Panc1 (cell line): ENCODE measurements around the gene GALNT16. TPM values are rescaled to one million over a fixed set of nuclear protein-coding genes. Genes with fewer than 3 reads are reported as not detected.
A peak's percentile ranks its signal among the peaks of the same experiment; 100 is the strongest.

Source experiments
- ATAC-seq: fragments of 200-7000 bp; cut with Tn5 transposase; 2 replicates; pipeline ENCODE4 v1.9.1; 2020; ENCODE audit warnings: mild to moderate bottlenecking, moderate library complexity
- BruUV-seq: library from RNA; stranded (reverse); fragments of 400-500 nt; replicated peaks from 2 replicates; lab custom pipeline; 2021; lab: Mats Ljungman, UMichigan
- CTCF ChIA-PET: fragments of 300-600 bp; sonication (Branson Sonifier 250); formaldehyde crosslinking; loops from one replicate; lab custom pipeline; 2022; ENCODE audit warnings: antibody characterized with exemption; lab: Charles Lee
- POLR2A ChIA-PET: fragments of 300-600 bp; sonication (Branson Sonifier 250); formaldehyde crosslinking; loops from one replicate; lab custom pipeline; 2022; ENCODE audit warnings: antibody characterized with exemption; lab: Charles Lee
- DNase-seq: peaks from one replicate; pipeline ENCODE4 v3.0.0-alpha.2; 2010; ENCODE audit warnings: low read depth, low spot score
- H3K27ac ChIP-seq: 2 replicates; pipeline ENCODE4 v1.5.1; 2011; ENCODE audit warnings: mild to moderate bottlenecking, low read length, inconsistent platforms
- H3K27me3 ChIP-seq: fragments of 200-500 bp; sonication (Bioruptor generic); 2 replicates; pipeline ENCODE4 v1.6.0; 2014; ENCODE audit warnings: low read length, inconsistent platforms; ENCODE audit not compliant: control insufficient read depth, insufficient read depth
- H3K36me3 ChIP-seq: fragments of 200-500 bp; sonication (Bioruptor generic); 2 replicates; pipeline ENCODE4 v1.5.1; 2014; ENCODE audit warnings: inconsistent platforms, mild to moderate bottlenecking, low read length, moderate library complexity; ENCODE audit not compliant: control insufficient read depth, insufficient read depth
- H3K4me1 ChIP-seq: 2 replicates; pipeline ENCODE4 v1.5.1; 2011; ENCODE audit warnings: inconsistent platforms, mild to moderate bottlenecking, low read length, moderate library complexity; ENCODE audit not compliant: control insufficient read depth, insufficient read depth
- H3K4me3 ChIP-seq, 2 experiments: 2 replicates each; pipeline ENCODE4 v1.5.1; 2011 to 2012; ENCODE audit warnings: low read depth in 2 of 2, low read length in 2 of 2, mild to moderate bottlenecking in 2 of 2, inconsistent platforms in 1 of 2, moderate library complexity in 1 of 2
- H3K9me3 ChIP-seq: fragments of 200-500 bp; sonication (Bioruptor generic); 2 replicates; pipeline ENCODE4 v1.5.1; 2014; ENCODE audit warnings: low read depth, mild to moderate bottlenecking, inconsistent platforms, low read length, moderate library complexity; ENCODE audit not compliant: control insufficient read depth, insufficient read depth
- CTCF ChIP-seq: fragments of 450-650 bp; IDR thresholded peaks from 2 replicates; pipeline ENCODE4 v1.5.1; 2017; ENCODE audit warnings: mild to moderate bottlenecking
- POLR2AphosphoS5 ChIP-seq: IDR thresholded peaks from 2 replicates; pipeline ENCODE4 v1.6.1; 2012; ENCODE audit warnings: mild to moderate bottlenecking, low read depth, low read length, moderate library complexity
- REST ChIP-seq, 2 experiments: IDR thresholded peaks; 2 replicates each; pipeline ENCODE4 v1.6.1; 2011 to 2012; ENCODE audit warnings: low read depth in 2 of 2, control low read depth in 1 of 2, low read length in 1 of 2, mild to moderate bottlenecking in 1 of 2, moderate library complexity in 1 of 2; ENCODE audit not compliant: insufficient read depth in 1 of 2
- SIN3A ChIP-seq: IDR thresholded peaks from 2 replicates; pipeline ENCODE4 v1.6.1; 2012; ENCODE audit warnings: low read depth, mild to moderate bottlenecking, low read length, moderate library complexity, borderline replicate concordance; ENCODE audit not compliant: insufficient read depth
- TCF7L2 ChIP-seq: IDR thresholded peaks from 2 replicates; pipeline ENCODE4 v1.6.1; 2011; ENCODE audit warnings: mild to moderate bottlenecking, low read depth, low read length, inconsistent platforms
- in situ Hi-C: cut with HindIII; loops from 2 replicates; pipeline ENCODE4 v1.10.0; 2016; ENCODE audit warnings: low sequenced_read_pairs, low pct_unique_long_range_greater_than_20kb
- intact Hi-C: fragments of 100-400 bp; cut with micrococcal nuclease; formaldehyde crosslinking; loops from one replicate; pipeline ENCODE4 v1.10.0; 2022; ENCODE audit not compliant: unreplicated experiment
- total RNA-seq: library from RNA; stranded (reverse); gene quantifications from one replicate; pipeline ENCODE4 v1.2.1, GENCODE V29; 2021; ENCODE audit not compliant: unreplicated experiment

The GALNT16 gene
- total RNA-seq, 1 experiment from 2014 or later, result 0.72 TPM

- DNase-seq (no peak), ATAC-seq (no peak)
- CTCF ChIA-PET, result no interaction called here
- peak overlapping the region; percentile 82 to 98 for H3K4me3 ChIP-seq
- peak overlapping the region; percentile 96 for H3K27ac ChIP-seq
- no peaks in the 10 kb centered on the region for H3K27me3 ChIP-seq
- POLR2A ChIA-PET, result no interaction called here
- intact Hi-C loops, result no loop called here
- H3K9me3 ChIP-seq, result no peaks in the 10 kb centered on the region
- no peak for TF ChIP-seq SIN3A
- no peak for TF ChIP-seq POLR2AphosphoS5
- TF ChIP-seq CTCF, result no peak
- no peak for TF ChIP-seq REST (IDR thresholded peaks at IDR 0.05; ENCODE audit: insufficient read depth in 1 of 2, low read depth in 2 of 2, low read length in 1 of 2)
- TF ChIP-seq TCF7L2, result no peak
- in situ Hi-C loops, result no loop called here
- H3K4me1 ChIP-seq, result peaks cover 20% of the 10 kb centered on the region
- peaks cover 26% of the 10 kb centered on the region for H3K36me3 ChIP-seq
- BruUV-seq, result no TSS peak
Measured at GRCh38 chr14:69399750-69400149, 139.8 kb downstream of the GALNT16 start.

- no peaks in the 10 kb centered on the region for H3K9me3 ChIP-seq
- CTCF ChIA-PET, result interaction anchor here (0.6 kb wide), 1 partner anchor 194 kb away, joined by 4 read pairs; no protein-coding TSS in a partner anchor
- no peak for TF ChIP-seq SIN3A
- no peak for TF ChIP-seq CTCF
- TF ChIP-seq TCF7L2, result no peak
- no peak for TF ChIP-seq REST (IDR thresholded peaks at IDR 0.05; ENCODE audit: insufficient read depth in 1 of 2, low read depth in 2 of 2, low read length in 1 of 2)
- no peak for TF ChIP-seq POLR2AphosphoS5
- POLR2A ChIA-PET, result no interaction called here
- peaks cover 20% of the 10 kb centered on the region for H3K4me1 ChIP-seq
- no peaks in the 10 kb centered on the region for H3K27me3 ChIP-seq
- in situ Hi-C loops, result no loop called here
- intact Hi-C loops, result no loop called here
- peak overlapping the region; percentile 96 for H3K27ac ChIP-seq
- peaks cover 22% of the 10 kb centered on the region for H3K36me3 ChIP-seq
- peak overlapping the region; percentile 82 to 98 for H3K4me3 ChIP-seq
- no TSS peak for BruUV-seq
- no peak for DNase-seq
- no peak for ATAC-seq
Measured at GRCh38 chr14:69400154-69400553, 140.2 kb downstream of the GALNT16 start.
